ENCODE measurements around the gene PHC3.

Gene PHC3

GRCh38 chr3:170111147-170111771 is 70.3 kb downstream of the PHC3 start:
- H3K4me3 ChIP-seq (ENCODE audit: low read depth, low read length): no peak overlapping the region
- DNase-seq (ENCODE audit: low read depth): no peak
- TF ChIP-seq CTCF (IDR thresholded peaks at IDR 0.05; ENCODE audit: low read depth, low read length, missing control alignments): no peak
- in situ Hi-C loops (cut with HindIII; ENCODE audit: low sequenced_read_pairs): no loop called here

DNA sequence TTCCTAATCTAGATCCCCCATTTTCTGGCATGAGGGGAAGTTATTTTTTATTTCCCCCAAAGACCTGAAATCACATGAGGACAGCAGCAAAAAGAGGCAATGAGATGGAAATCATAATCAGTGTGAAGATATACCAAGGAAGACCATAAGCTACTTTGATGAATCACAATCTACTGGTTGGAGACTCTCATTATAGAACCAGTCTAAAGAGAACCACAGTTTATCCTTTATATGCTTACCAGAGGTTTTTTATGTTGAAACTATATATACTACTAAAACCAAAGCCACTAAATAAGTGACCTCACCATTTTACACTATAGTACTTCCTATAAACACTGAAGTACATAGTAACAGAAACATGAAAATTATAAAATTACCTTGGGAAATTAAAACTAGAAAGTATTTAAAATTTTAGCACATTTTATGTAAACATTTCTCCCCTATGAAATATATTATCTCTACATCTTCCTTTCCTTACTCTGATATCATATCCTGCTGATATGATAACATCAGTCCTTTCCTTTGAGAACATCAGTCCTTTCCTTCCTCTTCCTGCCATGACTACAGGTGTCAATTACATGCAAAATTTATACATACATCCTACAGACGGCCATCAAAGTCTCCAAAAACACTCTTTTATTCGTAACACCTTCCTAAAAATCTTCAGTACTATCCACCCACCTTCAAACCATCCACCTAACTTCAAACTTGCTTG is 71.8 kb downstream of the PHC3 start:
- in situ Hi-C loops (cut with HindIII; ENCODE audit: low sequenced_read_pairs): no loop called here
- H3K4me3 ChIP-seq (ENCODE audit: low read depth, low read length): no peak overlapping the region
- no peak for DNase-seq (ENCODE audit: low read depth)
- TF ChIP-seq CTCF (IDR thresholded peaks at IDR 0.05; ENCODE audit: low read depth, low read length, missing control alignments): no peak

DNA sequence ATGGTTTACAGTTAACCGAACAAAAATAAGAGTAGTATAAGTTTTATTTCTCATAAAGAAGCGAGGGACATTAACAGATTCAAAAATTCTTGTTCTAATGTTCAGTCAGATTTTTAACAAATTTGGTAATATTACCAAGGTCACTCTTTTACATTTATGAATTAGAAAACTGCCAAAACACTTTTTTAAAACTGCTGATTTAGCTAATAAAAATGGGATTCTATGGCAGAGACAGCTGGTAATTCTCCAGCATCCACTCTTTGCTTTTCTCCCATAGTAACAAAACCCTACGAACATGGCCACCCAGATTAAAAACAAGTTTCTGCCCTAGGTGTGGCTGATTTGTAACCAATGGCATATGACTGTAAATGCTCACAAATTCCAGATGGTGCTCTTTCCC is 72.6 kb downstream of the PHC3 start:
- H3K4me3 ChIP-seq (ENCODE audit: low read depth, low read length): no peak overlapping the region
- in situ Hi-C loops (cut with HindIII; ENCODE audit: low sequenced_read_pairs): no loop called here
- DNase-seq (ENCODE audit: low read depth): no peak
- no peak for TF ChIP-seq CTCF (IDR thresholded peaks at IDR 0.05; ENCODE audit: low read depth, low read length, missing control alignments)

GRCh38 chr3:170107941-170108340 is 73.6 kb downstream of the PHC3 start:
- no peak overlapping the region for H3K4me3 ChIP-seq (ENCODE audit: low read depth, low read length)
- DNase-seq (ENCODE audit: low read depth): no peak
- TF ChIP-seq CTCF (IDR thresholded peaks at IDR 0.05; ENCODE audit: low read depth, low read length, missing control alignments): no peak
- in situ Hi-C loops (cut with HindIII; ENCODE audit: low sequenced_read_pairs): no loop called here

DNA sequence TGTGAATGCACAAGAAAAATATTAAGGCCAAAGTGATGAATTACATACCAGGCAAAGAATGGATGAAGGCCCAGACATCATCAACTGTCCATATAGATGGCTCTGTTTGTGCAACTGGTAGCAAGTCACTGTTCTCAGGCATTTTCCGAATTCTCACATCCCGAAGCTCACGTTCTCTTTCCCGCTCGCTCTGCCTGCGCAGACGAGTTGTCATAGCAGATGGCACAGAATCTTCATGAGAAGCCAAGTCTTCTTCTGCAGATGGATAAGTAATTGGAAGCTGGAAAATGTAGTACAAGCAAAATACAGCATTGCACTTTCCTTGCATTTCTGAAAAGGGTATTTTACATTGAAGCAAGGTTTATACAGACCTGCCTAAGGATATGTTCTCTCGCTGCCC is 79.1 kb downstream of the PHC3 start:
- no peak overlapping the region for H3K4me3 ChIP-seq (ENCODE audit: low read depth, low read length)
- in situ Hi-C loops (cut with HindIII; ENCODE audit: low sequenced_read_pairs): no loop called here
- DNase-seq (ENCODE audit: low read depth): no peak
- no peak for TF ChIP-seq CTCF (IDR thresholded peaks at IDR 0.05; ENCODE audit: low read depth, low read length, missing control alignments)

DNA sequence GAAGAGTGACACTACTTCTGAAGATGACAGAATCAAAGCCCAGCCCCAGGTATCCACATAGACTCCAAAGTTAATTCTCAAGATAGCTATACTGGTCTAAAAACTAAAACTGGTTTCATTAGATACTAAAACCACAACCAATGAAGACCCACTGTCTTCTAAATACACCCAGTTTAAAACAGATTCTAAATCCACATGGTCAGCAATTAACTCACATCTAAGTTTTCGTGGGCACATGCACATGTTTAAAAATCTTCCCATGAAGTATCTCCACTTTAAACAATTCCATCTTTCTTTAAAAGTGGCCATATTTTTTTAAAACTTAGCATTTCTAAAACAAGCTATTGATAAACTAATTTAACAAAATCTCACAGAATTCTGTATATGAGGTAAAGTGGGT is 80.6 kb downstream of the PHC3 start:
- in situ Hi-C loops (cut with HindIII; ENCODE audit: low sequenced_read_pairs): no loop called here
- no peak for TF ChIP-seq CTCF (IDR thresholded peaks at IDR 0.05; ENCODE audit: low read depth, low read length, missing control alignments)
- no peak overlapping the region for H3K4me3 ChIP-seq (ENCODE audit: low read depth, low read length)
- no peak for DNase-seq (ENCODE audit: low read depth)
